ENCODE measurements around the gene RPTN.

- TF ChIP-seq GATA2 (IDR thresholded peaks at IDR 0.05; ENCODE audit: low read depth, low read length) (no peak), GATA3 (IDR thresholded peaks at IDR 0.05; ENCODE audit: low read depth, low read length) (no peak)
Measured at GRCh38 chr1:152170287-152170905, 11.4 kb upstream of the RPTN start.
